HG03520 (cell line): ENCODE data around the gene RMI2.

ENCODE experiments used
- ATAC-seq: cut with Tn5 transposase; IDR thresholded peaks from one replicate; pipeline ENCODE4 v1.9.1; 2021; ENCODE audit warnings: mild to moderate bottlenecking, moderate library complexity; ENCODE audit not compliant: unreplicated experiment

The RMI2 gene

GRCh38 chr16:11396241-11397048, 51.2 kb downstream of the RMI2 start:
- ATAC-seq, result no peak

- ATAC-seq, result no peak
Observed at GRCh38 chr16:11398136-11398535, 52.9 kb downstream of the RMI2 start.

- no peak for ATAC-seq
Observed at GRCh38 chr16:11398851-11399250, 53.6 kb downstream of the RMI2 start.

- no peak for ATAC-seq
Observed at GRCh38 chr16:11399261-11399831, 54.1 kb downstream of the RMI2 start.

GRCh38 chr16:11400076-11400475, 54.8 kb downstream of the RMI2 start:
- no peak for ATAC-seq
